Suprapubic skin (tissue), 3 donors: ENCODE data around the gene SECISBP2L.

ENCODE experiments used
- POLR2A ChIP-seq, 2 donors: fragments of 450-650 bp; IDR thresholded peaks; one replicate each; pipeline ENCODE4 v1.6.1; 2017; ENCODE audit warnings: antibody characterized with exemption in 2 of 2, mild to moderate bottlenecking in 2 of 2, moderate library complexity in 2 of 2
- TF ChIP-seq, protein P1 (sequence below), 2 donors: fragments of 200-600 bp in 1 of 2; fragments of 450-650 bp in 1 of 2; sonication (generic) in 1 of 2; IDR thresholded peaks; one replicate each; pipeline ENCODE4 v1.5.1; 2016 to 2019; ENCODE audit warnings: antibody characterized with exemption in 2 of 2, mild to moderate bottlenecking in 1 of 2, moderate library complexity in 1 of 2

DNA sequence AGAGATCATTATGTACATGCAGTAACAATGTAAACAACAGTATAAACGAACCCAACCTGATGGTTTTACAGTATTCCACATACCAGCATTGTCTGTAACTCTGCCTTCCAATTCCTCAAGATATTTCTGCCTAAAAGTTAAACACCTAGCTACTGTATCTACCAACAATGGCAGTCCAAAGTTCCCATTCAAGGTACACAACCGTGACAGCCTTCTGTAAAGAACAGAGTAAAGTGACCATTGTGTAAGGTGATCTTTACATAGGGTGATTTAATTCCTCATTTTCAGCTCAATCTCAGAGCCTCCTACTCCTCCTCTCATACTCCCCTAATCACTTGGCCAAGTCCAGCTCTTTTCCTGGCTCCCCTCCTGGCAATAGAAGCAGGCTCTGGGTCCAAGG lies 10.4 kb downstream of the SECISBP2L start:
- TF ChIP-seq POLR2A (IDR thresholded peaks at IDR 0.05): no peak
- TF ChIP-seq, protein P1, sequence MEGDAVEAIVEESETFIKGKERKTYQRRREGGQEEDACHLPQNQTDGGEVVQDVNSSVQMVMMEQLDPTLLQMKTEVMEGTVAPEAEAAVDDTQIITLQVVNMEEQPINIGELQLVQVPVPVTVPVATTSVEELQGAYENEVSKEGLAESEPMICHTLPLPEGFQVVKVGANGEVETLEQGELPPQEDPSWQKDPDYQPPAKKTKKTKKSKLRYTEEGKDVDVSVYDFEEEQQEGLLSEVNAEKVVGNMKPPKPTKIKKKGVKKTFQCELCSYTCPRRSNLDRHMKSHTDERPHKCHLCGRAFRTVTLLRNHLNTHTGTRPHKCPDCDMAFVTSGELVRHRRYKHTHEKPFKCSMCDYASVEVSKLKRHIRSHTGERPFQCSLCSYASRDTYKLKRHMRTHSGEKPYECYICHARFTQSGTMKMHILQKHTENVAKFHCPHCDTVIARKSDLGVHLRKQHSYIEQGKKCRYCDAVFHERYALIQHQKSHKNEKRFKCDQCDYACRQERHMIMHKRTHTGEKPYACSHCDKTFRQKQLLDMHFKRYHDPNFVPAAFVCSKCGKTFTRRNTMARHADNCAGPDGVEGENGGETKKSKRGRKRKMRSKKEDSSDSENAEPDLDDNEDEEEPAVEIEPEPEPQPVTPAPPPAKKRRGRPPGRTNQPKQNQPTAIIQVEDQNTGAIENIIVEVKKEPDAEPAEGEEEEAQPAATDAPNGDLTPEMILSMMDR (IDR thresholded peaks at IDR 0.05): no peak
